Activated T-cell treated with anti-CD3 and anti-CD28 coated beads for 1 hour (primary cell): ENCODE results near the gene PHRF1.
A peak's percentile ranks its signal among the peaks of the same experiment; 100 is the strongest.
"Not testable (repeated sequence)": the region's sequence is repeated elsewhere in the genome, so short reads cannot be mapped to it uniquely, and the experiment has no call there.

ENCODE experiments used
- DNase-seq: peaks from one replicate; pipeline ENCODE4 v3.0.0-alpha.2; 2020; ENCODE audit warnings: low read depth

Gene PHRF1

DNA sequence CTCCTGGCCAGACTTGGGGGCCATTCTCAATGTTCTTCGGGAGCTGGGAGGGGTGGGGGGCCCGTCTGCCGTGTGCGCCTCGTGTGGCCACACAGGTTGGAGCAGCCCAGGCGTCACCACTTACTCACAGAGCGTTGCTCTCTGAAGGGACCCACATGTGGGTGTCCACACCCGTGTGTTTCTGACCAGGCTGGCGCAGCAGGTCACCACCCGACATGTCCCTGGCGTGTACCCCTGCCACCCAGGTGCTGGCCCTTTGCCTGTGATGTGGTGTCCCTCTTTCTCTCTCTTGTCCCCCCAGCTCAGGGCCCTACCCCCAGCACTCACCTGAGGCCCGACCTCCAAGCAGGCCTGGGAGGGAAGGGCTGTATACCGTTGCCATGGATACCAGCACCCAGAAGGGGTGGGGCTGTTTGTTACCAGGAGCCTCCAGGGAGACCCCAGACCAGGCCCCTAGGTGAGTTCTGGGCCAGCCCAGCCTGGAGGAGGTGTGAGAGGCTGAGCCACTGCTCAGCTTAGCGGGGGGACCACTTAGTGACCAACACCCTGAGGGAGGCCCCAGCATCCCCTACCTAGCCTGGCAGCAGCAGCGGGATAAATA, 17.1 kb upstream of the PHRF1 start:
- DNase-seq = no peak

DNA sequence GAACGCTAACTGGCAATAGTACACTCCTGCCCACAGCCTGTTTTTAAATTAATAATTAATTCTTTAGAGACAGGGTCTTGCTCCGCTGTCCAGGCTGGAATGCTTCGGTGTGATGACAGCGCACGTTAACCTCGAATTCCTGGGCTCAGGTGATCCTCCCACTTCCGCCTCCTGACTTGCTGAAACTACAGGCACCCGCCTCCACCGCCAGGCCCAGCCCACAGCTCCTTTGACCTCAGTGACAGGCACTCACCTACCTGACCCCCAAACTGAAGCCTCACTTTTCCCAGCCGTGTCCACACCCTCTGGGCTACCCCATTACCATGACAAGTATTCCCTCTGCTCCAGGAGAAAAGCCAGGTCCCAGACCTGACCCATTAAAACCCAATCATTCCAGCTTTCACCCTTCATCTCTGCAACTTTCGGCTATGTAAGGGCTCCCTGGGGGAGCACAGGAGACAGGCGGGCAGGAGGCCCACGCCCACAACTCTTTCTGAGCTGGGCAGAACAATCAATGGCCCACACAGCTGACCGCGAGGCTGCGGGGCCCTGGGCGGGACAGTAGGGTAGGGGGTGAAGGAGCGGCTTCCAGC, 16.5 kb upstream of the PHRF1 start:
- DNase-seq = no peak

GRCh38 chr11:560305-561147, 15.7 kb upstream of the PHRF1 start, which contains the start of the genes LMNTD2 and RASSF7:
LMNTD2 (minus strand) TSS chr11:560738; CDS start chr11:560716, 22 bp downstream.
RASSF7 (plus strand) TSS chr11:560970; CDS start chr11:561769, 799 bp downstream.
- DNase-seq = peak; percentile 97

- no peak for DNase-seq
Observed at GRCh38 chr11:561148-562003, 14.9 kb upstream of the PHRF1 start.

- no peak for DNase-seq
Observed at GRCh38 chr11:562046-562645, 14.1 kb upstream of the PHRF1 start.

DNA sequence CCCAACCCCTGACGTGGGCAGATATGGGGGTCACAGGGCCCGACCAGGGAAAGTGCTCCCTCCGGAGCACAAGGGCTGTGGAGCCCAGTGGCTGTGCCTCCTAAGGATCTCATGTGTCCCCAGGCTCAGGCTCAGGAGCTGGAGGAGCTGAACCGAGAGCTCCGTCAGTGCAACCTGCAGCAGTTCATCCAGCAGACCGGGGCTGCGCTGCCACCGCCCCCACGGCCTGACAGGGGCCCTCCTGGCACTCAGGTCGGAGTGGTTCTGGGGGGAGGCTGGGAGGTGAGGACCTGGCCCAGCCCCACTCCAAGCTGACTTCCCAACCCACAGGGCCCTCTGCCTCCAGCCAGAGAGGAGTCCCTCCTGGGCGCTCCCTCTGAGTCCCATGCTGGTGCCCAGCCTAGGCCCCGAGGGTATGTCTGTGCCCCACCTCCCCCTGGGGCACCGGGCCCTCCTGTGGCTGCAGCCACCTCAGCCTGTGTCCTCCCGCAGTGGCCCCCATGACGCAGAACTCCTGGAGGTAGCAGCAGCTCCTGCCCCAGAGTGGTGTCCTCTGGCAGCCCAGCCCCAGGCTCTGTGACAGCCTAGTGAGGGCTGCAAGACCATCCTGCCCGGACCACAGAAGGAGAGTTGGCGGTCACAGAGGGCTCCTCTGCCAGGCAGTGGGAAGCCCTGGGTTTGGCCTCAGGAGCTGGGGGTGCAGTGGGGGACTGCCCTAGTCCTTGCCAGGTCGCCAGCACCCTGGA, 13.0 kb upstream of the PHRF1 start:
- DNase-seq = no peak

DNA sequence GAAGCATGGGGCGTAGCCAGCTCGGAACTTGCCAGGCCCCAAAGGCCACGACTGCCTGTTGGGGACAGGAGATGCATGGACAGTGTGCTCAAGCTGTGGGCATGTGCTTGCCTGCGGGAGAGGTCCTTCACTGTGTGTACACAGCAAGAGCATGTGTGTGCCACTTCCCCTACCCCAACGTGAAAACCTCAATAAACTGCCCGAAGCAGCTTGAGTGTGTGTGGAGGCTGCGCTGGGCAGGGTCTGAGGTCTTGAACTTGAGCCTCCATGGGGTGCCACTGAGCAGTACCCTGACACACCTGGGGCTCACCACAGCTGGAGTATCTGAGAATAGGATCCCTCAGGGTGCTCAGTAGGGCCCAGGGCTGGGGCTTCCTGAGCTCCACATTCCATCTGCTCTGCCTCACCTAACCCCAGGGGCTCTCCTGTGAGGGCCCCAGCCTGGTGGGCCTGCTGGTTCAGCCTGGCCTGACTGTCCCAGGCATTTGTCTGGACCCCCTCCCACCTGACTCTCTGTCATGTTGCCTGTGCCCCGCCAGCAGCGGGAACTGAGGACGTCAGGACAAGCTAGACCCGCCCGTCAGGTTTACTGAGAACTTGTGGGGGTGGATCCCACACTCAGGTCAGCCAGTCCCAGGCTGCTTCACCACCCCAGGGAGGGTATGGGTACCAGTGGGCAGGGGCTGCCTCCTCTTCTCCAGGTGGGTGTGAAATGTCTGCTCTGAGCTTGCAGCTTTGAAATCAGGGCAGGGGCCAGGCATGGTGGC, 12.3 kb upstream of the PHRF1 start:
- DNase-seq = no peak

GRCh38 chr11:565921-566509, 10.3 kb upstream of the PHRF1 start:
- DNase-seq = no peak

- DNase-seq = no peak
Observed at GRCh38 chr11:567011-567628, 9.2 kb upstream of the PHRF1 start.

GRCh38 chr11:567629-568292, 8.5 kb upstream of the PHRF1 start:
- DNase-seq = no peak

DNA sequence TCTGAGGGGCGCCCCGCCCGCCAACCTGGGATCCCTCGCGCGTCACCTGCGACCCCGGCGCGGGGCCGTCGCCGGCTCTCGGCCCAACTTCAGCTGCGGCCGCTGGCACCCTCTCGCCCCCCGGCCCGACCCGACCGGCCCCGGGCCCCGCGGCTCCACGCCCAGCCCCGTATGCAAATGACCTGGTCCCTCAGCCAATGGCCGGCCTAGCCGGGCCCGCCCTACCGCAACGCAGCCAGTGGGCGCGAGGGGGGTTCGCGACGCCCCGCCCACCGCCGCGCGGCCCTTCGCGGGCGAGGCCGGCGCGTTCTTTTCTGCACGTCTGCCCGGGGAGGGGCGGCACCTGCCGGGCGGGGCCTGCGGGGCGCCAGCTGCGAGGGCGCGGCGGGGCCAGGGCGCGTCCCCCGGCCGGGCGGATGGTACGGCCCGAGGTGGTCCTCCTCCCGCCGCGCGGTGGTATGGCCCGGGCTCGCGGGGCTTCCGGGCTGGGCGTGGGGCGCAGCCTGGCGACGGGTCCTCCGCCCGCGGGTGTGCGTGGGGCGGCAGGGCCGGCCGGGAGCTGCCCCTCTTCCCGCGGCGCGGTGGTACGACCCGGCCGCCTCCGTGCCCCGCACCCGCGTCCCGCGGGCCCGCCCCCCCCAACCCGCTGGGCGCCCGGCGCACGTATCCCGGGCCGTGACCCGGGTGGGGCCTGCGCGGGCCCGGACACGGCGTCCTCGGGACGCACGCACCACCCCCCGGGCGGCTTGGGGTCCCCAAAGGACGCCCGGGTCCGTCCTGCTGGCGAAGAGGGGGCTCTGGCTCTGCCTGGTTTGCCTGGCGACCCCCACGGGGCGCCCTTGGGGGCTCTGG, 7.7 kb upstream of the PHRF1 start:
- peak; percentile 85 for DNase-seq

DNA sequence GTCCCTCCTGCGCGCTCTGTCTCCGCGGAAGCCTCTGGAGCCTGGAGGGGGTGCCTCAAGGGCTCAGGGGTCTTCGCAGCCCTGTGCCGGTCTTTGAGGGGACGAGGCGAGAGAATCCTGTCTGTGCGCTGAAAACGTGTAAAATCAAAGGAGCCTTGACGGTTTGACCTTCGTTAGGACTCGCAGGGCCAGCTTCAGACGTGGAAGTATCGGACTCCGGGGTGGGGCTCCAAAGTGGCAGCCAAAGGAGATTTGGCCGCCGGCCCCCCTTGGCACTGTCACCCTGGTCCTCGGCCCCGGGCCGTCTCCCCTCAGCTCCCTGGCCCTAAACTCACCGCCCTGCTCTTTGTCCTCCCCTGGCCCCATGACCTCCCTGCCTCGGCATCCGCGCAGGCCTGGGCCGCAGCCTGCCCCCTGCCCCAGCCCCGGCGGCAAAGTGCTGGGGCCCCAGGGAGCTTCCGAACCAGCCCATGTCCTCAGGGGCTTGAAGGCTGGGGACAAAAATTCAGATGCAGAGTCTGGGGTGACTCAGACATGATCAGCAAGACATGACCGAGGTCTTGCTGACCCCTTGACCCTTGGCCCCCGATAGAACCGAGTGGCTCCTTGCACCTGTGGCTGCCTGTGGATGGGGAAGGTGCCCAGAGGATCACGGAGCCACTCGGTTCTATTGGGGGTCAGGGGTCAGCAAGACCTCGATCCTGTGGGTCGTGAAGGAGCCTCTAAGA, 6.9 kb upstream of the PHRF1 start:
- DNase-seq = no peak

DNA sequence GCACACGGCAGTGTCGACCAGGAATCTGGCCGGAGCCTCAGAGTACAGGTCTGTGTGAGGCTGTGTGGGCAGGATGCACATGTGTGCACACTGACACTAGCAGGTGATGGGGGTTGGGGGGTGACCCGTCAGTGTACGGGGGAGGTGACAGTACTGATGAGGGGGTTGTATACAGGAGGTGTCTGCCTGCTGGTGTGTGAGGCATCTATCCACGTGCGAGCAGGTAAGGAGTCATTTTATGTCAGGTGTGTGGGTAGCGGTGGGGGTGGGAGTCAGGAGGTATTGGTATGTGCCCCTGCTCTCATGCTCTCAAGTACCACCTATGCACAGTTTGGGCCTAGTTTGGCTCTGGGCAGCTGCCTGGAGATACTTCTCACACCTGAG, 4.5 kb upstream of the PHRF1 start:
- no peak for DNase-seq

- no peak for DNase-seq
Observed at GRCh38 chr11:573146-573759, 3.0 kb upstream of the PHRF1 start.

GRCh38 chr11:574031-574570, 2.2 kb upstream of the PHRF1 start:
- not testable (repeated sequence) for DNase-seq

- DNase-seq = no peak
Observed at GRCh38 chr11:574632-575312, 1.5 kb upstream of the PHRF1 start.
